GM12878 (cell line): ENCODE measurements around the gene ARHGAP22. TPM values are rescaled to one million over a fixed set of nuclear protein-coding genes. Genes with fewer than 3 reads are reported as not detected.

ENCODE experiments used
- ATAC-seq: fragments of 200-7000 bp; cut with Tn5 transposase; 3 replicates; pipeline ENCODE4 v1.9.1; 2020; ENCODE audit warnings: mild to moderate bottlenecking, moderate library complexity
- BruUV-seq: library from RNA; stranded (reverse); fragments of 400-500 nt; replicated peaks from 2 replicates; lab custom pipeline; 2021; lab: Mats Ljungman, UMichigan
- CTCF ChIA-PET: fragments of 300-600 bp; sonication (Branson Sonifier 250); formaldehyde crosslinking; extraction: SDS; loops from one replicate; lab custom pipeline; 2021; ENCODE audit warnings: inconsistent platforms; lab: Yijun Ruan, JAX
- POLR2A ChIA-PET: fragments of 350-600 bp; formaldehyde crosslinking; extraction: SDS; loops from one replicate; lab custom pipeline; 2021; ENCODE audit warnings: inconsistent platforms; lab: Charles Lee
- RAD21 ChIA-PET: fragments of 300-600 bp; sonication (Branson Sonifier 250); formaldehyde crosslinking; loops from one replicate; lab custom pipeline; 2023; ENCODE audit warnings: antibody characterized with exemption; ENCODE audit not compliant: unreplicated experiment; lab: Charles Lee
- SMC1A ChIA-PET: fragments of 300-600 bp; sonication (Branson Sonifier 250); formaldehyde crosslinking; loops from one replicate; lab custom pipeline; 2023; ENCODE audit not compliant: unreplicated experiment, uncharacterized antibody; lab: Charles Lee
- DNase-seq: peaks from one replicate; pipeline ENCODE4 v3.0.0-alpha.2; 2011; ENCODE audit warnings: low read depth, low spot score
- FAIRE-seq: peaks from 3 replicates; lab custom pipeline; 2011; peaks lifted over from hg19 to GRCh38; lab: Jason Lieb, UNC
- H2AFZ ChIP-seq: 2 replicates; pipeline ENCODE4 v1.6.0; 2011; ENCODE audit warnings: low read depth, low read length, control low read depth; ENCODE audit not compliant: control insufficient read depth
- H3K27ac ChIP-seq: 2 replicates; pipeline ENCODE4 v1.5.1; 2011; ENCODE audit warnings: control low read depth; ENCODE audit not compliant: control insufficient read depth, insufficient read depth
- H3K27me3 ChIP-seq, 2 experiments: replicated peaks in 1 of 2; 2 replicates each; pipeline versions ENCODE4 v1.6.0 to v1.6.1; 2011; ENCODE audit warnings: low read length in 1 of 2; ENCODE audit not compliant: control insufficient read depth in 2 of 2, insufficient read depth in 2 of 2
- H3K36me3 ChIP-seq, 2 experiments: 2 replicates each; pipeline ENCODE4 v1.5.1; 2011; ENCODE audit warnings: low read length in 1 of 2; ENCODE audit not compliant: control insufficient read depth in 2 of 2, insufficient read depth in 2 of 2
- H3K4me1 ChIP-seq: 2 replicates; pipeline ENCODE4 v1.6.1; 2011; ENCODE audit warnings: mild to moderate bottlenecking, low read length, moderate library complexity, mixed read lengths; ENCODE audit not compliant: control insufficient read depth, insufficient read depth
- H3K4me2 ChIP-seq: 2 replicates; pipeline ENCODE4 v1.6.0; 2011; ENCODE audit warnings: control low read depth; ENCODE audit not compliant: control insufficient read depth, insufficient read depth
- H3K4me3 ChIP-seq: fragments of 200-600 bp; sonication (generic); 2 replicates; pipeline ENCODE4 v1.5.1; 2016
- H3K79me2 ChIP-seq: 2 replicates; pipeline ENCODE4 v1.6.0; 2011; ENCODE audit warnings: low read length; ENCODE audit not compliant: control insufficient read depth, insufficient read depth
- H3K9ac ChIP-seq: 2 replicates; pipeline ENCODE4 v1.8.0; 2011; ENCODE audit warnings: low read length, control low read depth, mixed read lengths; ENCODE audit not compliant: control insufficient read depth, insufficient read depth
- H3K9me3 ChIP-seq: replicated peaks from 3 replicates; pipeline ENCODE4 v1.5.1; 2011; ENCODE audit warnings: mild to moderate bottlenecking, low read length; ENCODE audit not compliant: control insufficient read depth, insufficient read depth
- H4K20me1 ChIP-seq: 2 replicates; pipeline ENCODE4 v1.6.0; 2011; ENCODE audit not compliant: control insufficient read depth, insufficient read depth
- ATF7 ChIP-seq: fragments of 450-650 bp; IDR thresholded peaks from 2 replicates; pipeline ENCODE4 v1.6.1; 2016; ENCODE audit warnings: low read depth, mild to moderate bottlenecking
- BACH1 ChIP-seq: fragments of 450-650 bp; IDR thresholded peaks from 2 replicates; pipeline ENCODE4 v1.6.1; 2017; ENCODE audit warnings: mild to moderate bottlenecking, borderline replicate concordance
- HDAC2 ChIP-seq: fragments of 200-600 bp; sonication (generic); IDR thresholded peaks from 2 replicates; pipeline ENCODE4 v1.6.1; 2017
- HDGF ChIP-seq: fragments of 450-650 bp; IDR thresholded peaks from 2 replicates; pipeline ENCODE4 v1.6.1; 2016; ENCODE audit warnings: antibody characterized with exemption
- MYB ChIP-seq: fragments of 150-350 bp; IDR thresholded peaks from 2 replicates; pipeline ENCODE4 v1.6.1; 2014; ENCODE audit warnings: mild to moderate bottlenecking, low read depth, low read length, borderline replicate concordance
- NRF1 ChIP-seq: conservative IDR thresholded peaks from 2 replicates; pipeline ENCODE4 v1.6.1; 2011; ENCODE audit warnings: mild to moderate bottlenecking, low read depth, low read length, improper control_type of control experiment
- RB1 ChIP-seq: fragments of 450-650 bp; formaldehyde crosslinking; IDR thresholded peaks from 2 replicates; pipeline ENCODE4 v1.6.1; 2017; ENCODE audit warnings: mild to moderate bottlenecking, borderline replicate concordance
- RCOR1 ChIP-seq: conservative IDR thresholded peaks from 2 replicates; pipeline ENCODE4 v1.6.1; 2012; ENCODE audit warnings: low read depth, low read length, improper control_type of control experiment
- SIN3A ChIP-seq: IDR thresholded peaks from 2 replicates; pipeline ENCODE4 v1.6.1; 2012; ENCODE audit warnings: low read depth, low read length, improper control_type of control experiment
- STAT3 ChIP-seq: IDR thresholded peaks from 2 replicates; pipeline ENCODE4 v1.6.1; 2011; ENCODE audit warnings: low read depth, low read length, improper control_type of control experiment
- TCF12 ChIP-seq: IDR thresholded peaks from 2 replicates; pipeline ENCODE4 v1.6.1; 2011; ENCODE audit warnings: low read depth, mild to moderate bottlenecking, low read length
- in situ Hi-C: fragments of 300-500 bp; cut with MboI; formaldehyde crosslinking; loops from 9 replicates; pipeline ENCODE4 v1.14.3; 2018; ENCODE audit warnings: mixed read lengths
- intact Hi-C: fragments of 100-400 bp; cut with micrococcal nuclease; formaldehyde crosslinking; loops from one replicate; pipeline ENCODE4 v1.14.2; 2022; ENCODE audit not compliant: unreplicated experiment
- polyA plus RNA-seq, 11 experiments: library from polyadenylated mRNA; depleted of rRNA in 4 of 11; unstranded in 6 of 11; stranded (reverse) in 5 of 11; fragments of >200 nt; fragmentation: Nextera tagmentation in 4 of 11; fragmentation: Illumina TruSeq in 1 of 11; extraction: Ambion mirVana in 4 of 11; extraction: Trizol in 1 of 11; gene quantifications; 1 replicate in 1 of 11; 2 replicates in 10 of 11; pipeline versions ENCODE4 v1.2.1 to v1.2.3, GENCODE V29; 2011 to 2016; ENCODE audit warnings: inconsistent platforms in 2 of 11, missing spikeins in 2 of 11, low read depth in 1 of 11
- total RNA-seq, 4 experiments: library from RNA; depleted of rRNA in 3 of 4; stranded (reverse); fragments of >200 nt in 3 of 4; fragmentation: Illumina TruSeq in 1 of 4; extraction: Trizol in 1 of 4; gene quantifications; 2 replicates each; pipeline versions ENCODE4 v1.2.1 to v1.2.3, GENCODE V29; 2013 to 2021
- TF ChIP-seq, protein P1 (sequence below): IDR thresholded peaks from 2 replicates; pipeline ENCODE4 v1.6.1; 2011; ENCODE audit warnings: low read depth, low read length, improper control_type of control experiment, borderline replicate concordance
- TF ChIP-seq, protein P2 (sequence below): fragments of 450-650 bp; IDR thresholded peaks from 2 replicates; pipeline ENCODE4 v1.6.1; 2016; ENCODE audit warnings: mild to moderate bottlenecking, moderate library complexity, borderline replicate concordance
- TF ChIP-seq, protein P3 (sequence below): IDR thresholded peaks from 2 replicates; pipeline ENCODE4 v1.6.1; 2011; ENCODE audit warnings: borderline replicate concordance, low read depth, mild to moderate bottlenecking, moderate library complexity, mixed read lengths, low read length; ENCODE audit not compliant: insufficient read depth; ENCODE audit errors: extremely low read length

Gene ARHGAP22
- total and polyA plus RNA-seq, 10 of the 15 experiments (the other 5 are each of a cell fraction or from before 2014, with no cell fraction given) = 0.07 to 0.61 (median 0.18) TPM; not detected in 5

DNA sequence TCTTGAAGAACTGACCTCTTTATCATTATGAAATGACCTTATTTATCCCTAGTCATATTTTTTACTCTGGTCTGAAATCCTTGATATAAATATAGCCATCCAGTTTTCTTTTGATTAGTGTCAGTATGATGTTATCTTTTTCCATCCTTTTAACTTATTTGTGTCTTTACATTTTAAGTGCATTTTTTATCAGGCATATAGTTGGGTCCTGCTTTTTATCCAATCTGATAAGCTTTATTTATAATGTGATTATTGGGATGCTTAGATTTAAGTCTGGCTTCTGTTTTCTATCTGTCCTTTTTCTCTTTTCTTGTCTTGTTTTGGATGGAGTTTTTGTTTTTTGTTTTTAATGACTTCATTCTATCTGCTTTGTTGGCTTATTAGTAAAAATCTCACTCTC lies 119.2 kb downstream of the ARHGAP22 start:
- DNase-seq (no peak), ATAC-seq (no peak), FAIRE-seq (no peak)
- ChIA-PET RAD21 (no interaction called here), POLR2A (no interaction called here), SMC1A (no interaction called here), CTCF (no interaction called here)
- peaks cover 0 to 3% of the 10 kb centered on the region in 2 experiments; a peak in 2 of 4 replicates for H3K27me3 ChIP-seq
- H3K4me3 ChIP-seq = no peak overlapping the region
- in situ Hi-C loops = no loop called here
- no TSS peak for BruUV-seq
- H3K27ac ChIP-seq = no peak overlapping the region
- no peak overlapping the region for H3K9ac ChIP-seq
- H4K20me1 ChIP-seq = no peaks in the 10 kb centered on the region
- intact Hi-C loops = no loop called here
- H3K4me2 ChIP-seq = no peak overlapping the region
- TF ChIP-seq, protein P1, sequence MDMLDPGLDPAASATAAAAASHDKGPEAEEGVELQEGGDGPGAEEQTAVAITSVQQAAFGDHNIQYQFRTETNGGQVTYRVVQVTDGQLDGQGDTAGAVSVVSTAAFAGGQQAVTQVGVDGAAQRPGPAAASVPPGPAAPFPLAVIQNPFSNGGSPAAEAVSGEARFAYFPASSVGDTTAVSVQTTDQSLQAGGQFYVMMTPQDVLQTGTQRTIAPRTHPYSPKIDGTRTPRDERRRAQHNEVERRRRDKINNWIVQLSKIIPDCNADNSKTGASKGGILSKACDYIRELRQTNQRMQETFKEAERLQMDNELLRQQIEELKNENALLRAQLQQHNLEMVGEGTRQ = no peak
- TF ChIP-seq, protein P2, sequence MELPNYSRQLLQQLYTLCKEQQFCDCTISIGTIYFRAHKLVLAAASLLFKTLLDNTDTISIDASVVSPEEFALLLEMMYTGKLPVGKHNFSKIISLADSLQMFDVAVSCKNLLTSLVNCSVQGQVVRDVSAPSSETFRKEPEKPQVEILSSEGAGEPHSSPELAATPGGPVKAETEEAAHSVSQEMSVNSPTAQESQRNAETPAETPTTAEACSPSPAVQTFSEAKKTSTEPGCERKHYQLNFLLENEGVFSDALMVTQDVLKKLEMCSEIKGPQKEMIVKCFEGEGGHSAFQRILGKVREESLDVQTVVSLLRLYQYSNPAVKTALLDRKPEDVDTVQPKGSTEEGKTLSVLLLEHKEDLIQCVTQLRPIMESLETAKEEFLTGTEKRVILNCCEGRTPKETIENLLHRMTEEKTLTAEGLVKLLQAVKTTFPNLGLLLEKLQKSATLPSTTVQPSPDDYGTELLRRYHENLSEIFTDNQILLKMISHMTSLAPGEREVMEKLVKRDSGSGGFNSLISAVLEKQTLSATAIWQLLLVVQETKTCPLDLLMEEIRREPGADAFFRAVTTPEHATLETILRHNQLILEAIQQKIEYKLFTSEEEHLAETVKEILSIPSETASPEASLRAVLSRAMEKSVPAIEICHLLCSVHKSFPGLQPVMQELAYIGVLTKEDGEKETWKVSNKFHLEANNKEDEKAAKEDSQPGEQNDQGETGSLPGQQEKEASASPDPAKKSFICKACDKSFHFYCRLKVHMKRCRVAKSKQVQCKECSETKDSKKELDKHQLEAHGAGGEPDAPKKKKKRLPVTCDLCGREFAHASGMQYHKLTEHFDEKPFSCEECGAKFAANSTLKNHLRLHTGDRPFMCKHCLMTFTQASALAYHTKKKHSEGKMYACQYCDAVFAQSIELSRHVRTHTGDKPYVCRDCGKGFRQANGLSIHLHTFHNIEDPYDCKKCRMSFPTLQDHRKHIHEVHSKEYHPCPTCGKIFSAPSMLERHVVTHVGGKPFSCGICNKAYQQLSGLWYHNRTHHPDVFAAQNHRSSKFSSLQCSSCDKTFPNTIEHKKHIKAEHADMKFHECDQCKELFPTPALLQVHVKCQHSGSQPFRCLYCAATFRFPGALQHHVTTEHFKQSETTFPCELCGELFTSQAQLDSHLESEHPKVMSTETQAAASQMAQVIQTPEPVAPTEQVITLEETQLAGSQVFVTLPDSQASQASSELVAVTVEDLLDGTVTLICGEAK = no peak
- no peak for TF ChIP-seq SIN3A
- TF ChIP-seq RB1 = no peak
- no peak for TF ChIP-seq BACH1
- no peak for TF ChIP-seq STAT3
- no peak for TF ChIP-seq HDGF
- TF ChIP-seq, protein P3, sequence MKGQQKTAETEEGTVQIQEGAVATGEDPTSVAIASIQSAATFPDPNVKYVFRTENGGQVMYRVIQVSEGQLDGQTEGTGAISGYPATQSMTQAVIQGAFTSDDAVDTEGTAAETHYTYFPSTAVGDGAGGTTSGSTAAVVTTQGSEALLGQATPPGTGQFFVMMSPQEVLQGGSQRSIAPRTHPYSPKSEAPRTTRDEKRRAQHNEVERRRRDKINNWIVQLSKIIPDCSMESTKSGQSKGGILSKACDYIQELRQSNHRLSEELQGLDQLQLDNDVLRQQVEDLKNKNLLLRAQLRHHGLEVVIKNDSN = no peak
- no peak for TF ChIP-seq NRF1
- TF ChIP-seq HDAC2 = no peak
- TF ChIP-seq RCOR1 = no peak
- no peak for TF ChIP-seq MYB
- TF ChIP-seq TCF12 = no peak
- TF ChIP-seq ATF7 = no peak
- H3K4me1 ChIP-seq = no peaks in the 10 kb centered on the region
- no peaks in the 10 kb centered on the region for H3K9me3 ChIP-seq
- no peaks in the 10 kb centered on the region for H3K79me2 ChIP-seq
- H3K36me3 ChIP-seq = no peaks in the 10 kb centered on the region
- no peak overlapping the region for H2AFZ ChIP-seq
